ENCODE measurements around the gene ZNF362. TPM values are rescaled to one million over a fixed set of nuclear protein-coding genes. Genes with fewer than 3 reads are reported as not detected.

ZNF362 gene
- total and polyA plus RNA-seq, 2 of the 13 experiments (the other 11 are each of a cell fraction or from before 2014, with no cell fraction given) = 8.3 to 14.2 TPM

DNA sequence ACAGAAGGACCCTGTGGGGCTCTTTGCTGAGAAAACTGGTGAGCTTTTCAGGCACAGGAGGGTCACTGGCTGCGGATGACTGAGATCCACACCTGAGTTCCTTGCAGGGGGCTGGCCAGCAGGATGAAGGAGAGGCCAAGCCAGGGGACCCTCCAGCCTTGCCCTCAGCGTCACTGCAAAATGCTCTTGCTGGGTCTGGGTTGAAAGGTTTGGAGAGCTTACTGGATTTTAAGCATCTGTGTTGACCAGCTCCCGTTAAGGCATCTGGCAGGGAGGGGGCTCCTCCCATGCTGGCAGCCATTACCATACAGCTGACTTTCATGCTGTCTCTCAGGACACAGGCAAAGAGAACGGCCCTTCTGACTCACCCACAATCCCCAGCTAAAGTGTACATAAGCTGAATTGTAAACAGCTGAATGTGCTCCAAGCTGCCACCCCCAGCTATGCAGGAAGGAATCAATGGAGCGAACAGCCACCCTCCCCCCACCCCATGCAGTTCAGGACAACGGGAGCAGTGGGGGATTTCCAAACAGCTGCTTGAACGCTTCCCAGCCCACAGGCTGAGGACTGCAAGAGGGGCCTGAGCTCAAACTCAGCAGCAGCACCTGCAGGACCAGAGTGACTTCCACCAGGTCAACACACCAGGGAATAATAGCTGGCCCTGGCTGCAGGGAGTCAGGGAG is 85.9 kb downstream of the ZNF362 start (continued):
- TF ChIP-seq, protein P1, sequence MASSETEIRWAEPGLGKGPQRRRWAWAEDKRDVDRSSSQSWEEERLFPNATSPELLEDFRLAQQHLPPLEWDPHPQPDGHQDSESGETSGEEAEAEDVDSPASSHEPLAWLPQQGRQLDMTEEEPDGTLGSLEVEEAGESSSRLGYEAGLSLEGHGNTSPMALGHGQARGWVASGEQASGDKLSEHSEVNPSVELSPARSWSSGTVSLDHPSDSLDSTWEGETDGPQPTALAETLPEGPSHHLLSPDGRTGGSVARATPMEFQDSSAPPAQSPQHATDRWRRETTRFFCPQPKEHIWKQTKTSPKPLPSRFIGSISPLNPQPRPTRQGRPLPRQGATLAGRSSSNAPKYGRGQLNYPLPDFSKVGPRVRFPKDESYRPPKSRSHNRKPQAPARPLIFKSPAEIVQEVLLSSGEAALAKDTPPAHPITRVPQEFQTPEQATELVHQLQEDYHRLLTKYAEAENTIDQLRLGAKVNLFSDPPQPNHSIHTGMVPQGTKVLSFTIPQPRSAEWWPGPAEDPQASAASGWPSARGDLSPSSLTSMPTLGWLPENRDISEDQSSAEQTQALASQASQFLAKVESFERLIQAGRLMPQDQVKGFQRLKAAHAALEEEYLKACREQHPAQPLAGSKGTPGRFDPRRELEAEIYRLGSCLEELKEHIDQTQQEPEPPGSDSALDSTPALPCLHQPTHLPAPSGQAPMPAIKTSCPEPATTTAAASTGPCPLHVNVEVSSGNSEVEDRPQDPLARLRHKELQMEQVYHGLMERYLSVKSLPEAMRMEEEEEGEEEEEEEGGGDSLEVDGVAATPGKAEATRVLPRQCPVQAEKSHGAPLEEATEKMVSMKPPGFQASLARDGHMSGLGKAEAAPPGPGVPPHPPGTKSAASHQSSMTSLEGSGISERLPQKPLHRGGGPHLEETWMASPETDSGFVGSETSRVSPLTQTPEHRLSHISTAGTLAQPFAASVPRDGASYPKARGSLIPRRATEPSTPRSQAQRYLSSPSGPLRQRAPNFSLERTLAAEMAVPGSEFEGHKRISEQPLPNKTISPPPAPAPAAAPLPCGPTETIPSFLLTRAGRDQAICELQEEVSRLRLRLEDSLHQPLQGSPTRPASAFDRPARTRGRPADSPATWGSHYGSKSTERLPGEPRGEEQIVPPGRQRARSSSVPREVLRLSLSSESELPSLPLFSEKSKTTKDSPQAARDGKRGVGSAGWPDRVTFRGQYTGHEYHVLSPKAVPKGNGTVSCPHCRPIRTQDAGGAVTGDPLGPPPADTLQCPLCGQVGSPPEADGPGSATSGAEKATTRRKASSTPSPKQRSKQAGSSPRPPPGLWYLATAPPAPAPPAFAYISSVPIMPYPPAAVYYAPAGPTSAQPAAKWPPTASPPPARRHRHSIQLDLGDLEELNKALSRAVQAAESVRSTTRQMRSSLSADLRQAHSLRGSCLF (CRISPR knock-in tag; IDR thresholded peaks at IDR 0.05; ENCODE audit: borderline replicate concordance) = no peak
- TF ChIP-seq EZH2 (conservative IDR thresholded peaks at IDR 0.05; ENCODE audit: low read depth, low read length) = no peak
- TF ChIP-seq NR2F6 (IDR thresholded peaks at IDR 0.05) = peak; percentile 79
- TF ChIP-seq NR2F6 (CRISPR knock-in tag; IDR thresholded peaks at IDR 0.05) = peak; percentile 85
- peak; percentile 71 for TF ChIP-seq TBL1XR1 (IDR thresholded peaks at IDR 0.05; ENCODE audit: borderline replicate concordance, low read length, partially characterized antibody)
- TF ChIP-seq AGO1 (IDR thresholded peaks at IDR 0.05; ENCODE audit: low read depth, low read length, poor library complexity, severe bottlenecking) = no peak
- TF ChIP-seq DMAP1 (CRISPR knock-in tag; IDR thresholded peaks at IDR 0.05) = peak; percentile 80; the same call in 1 of the 2 replicates
- TF ChIP-seq, protein P2, sequence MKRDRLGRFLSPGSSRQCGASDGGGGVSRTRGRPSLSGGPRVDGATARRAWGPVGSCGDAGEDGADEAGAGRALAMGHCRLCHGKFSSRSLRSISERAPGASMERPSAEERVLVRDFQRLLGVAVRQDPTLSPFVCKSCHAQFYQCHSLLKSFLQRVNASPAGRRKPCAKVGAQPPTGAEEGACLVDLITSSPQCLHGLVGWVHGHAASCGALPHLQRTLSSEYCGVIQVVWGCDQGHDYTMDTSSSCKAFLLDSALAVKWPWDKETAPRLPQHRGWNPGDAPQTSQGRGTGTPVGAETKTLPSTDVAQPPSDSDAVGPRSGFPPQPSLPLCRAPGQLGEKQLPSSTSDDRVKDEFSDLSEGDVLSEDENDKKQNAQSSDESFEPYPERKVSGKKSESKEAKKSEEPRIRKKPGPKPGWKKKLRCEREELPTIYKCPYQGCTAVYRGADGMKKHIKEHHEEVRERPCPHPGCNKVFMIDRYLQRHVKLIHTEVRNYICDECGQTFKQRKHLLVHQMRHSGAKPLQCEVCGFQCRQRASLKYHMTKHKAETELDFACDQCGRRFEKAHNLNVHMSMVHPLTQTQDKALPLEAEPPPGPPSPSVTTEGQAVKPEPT (CRISPR knock-in tag; IDR thresholded peaks at IDR 0.05; ENCODE audit: low read depth) = peak; percentile 71; the same call in 1 of the 2 replicates
- no peak for TF ChIP-seq HNRNPH1 (optimal IDR thresholded peaks at IDR 0.05; ENCODE audit: low read depth, low read length)
- TF ChIP-seq ZNF205 (CRISPR knock-in tag; IDR thresholded peaks at IDR 0.05) = peak; percentile 62
- no peak for TF ChIP-seq FLYWCH1 (CRISPR knock-in tag; IDR thresholded peaks at IDR 0.05)
- no peak for TF ChIP-seq ZNF382 (CRISPR knock-in tag; IDR thresholded peaks at IDR 0.05; ENCODE audit: borderline replicate concordance)
- TF ChIP-seq SOX5 (CRISPR knock-in tag; IDR thresholded peaks at IDR 0.05; ENCODE audit: borderline replicate concordance) = peak; percentile 93
- no peak for TF ChIP-seq ZSCAN30 (CRISPR knock-in tag; IDR thresholded peaks at IDR 0.05)
- TF ChIP-seq ZNF564 (CRISPR knock-in tag; IDR thresholded peaks at IDR 0.05) = no peak; the same call in 1 of the 2 replicates
- no peak for TF ChIP-seq ZNF879 (CRISPR knock-in tag; IDR thresholded peaks at IDR 0.05)
- no peak for TF ChIP-seq MZF1 (CRISPR knock-in tag; IDR thresholded peaks at IDR 0.05; ENCODE audit: borderline replicate concordance)
- 0 out of 2 replicates have a peak, but pooled peaks have one; percentile 45 for TF ChIP-seq ZNF235 (CRISPR knock-in tag; IDR thresholded peaks at IDR 0.05; ENCODE audit: borderline replicate concordance)
- 0 out of 2 replicates have a peak, but pooled peaks have one; percentile 50 for TF ChIP-seq BRCA1 (CRISPR knock-in tag; IDR thresholded peaks at IDR 0.05)
- TF ChIP-seq ZNF501 (CRISPR knock-in tag; IDR thresholded peaks at IDR 0.05) = peak; percentile 92
- TF ChIP-seq SRSF4 (IDR thresholded peaks at IDR 0.05; ENCODE audit: low read depth, low read length, poor library complexity, severe bottlenecking) = no peak
- no peak for TF ChIP-seq TEAD2 (CRISPR knock-in tag; IDR thresholded peaks at IDR 0.05)
- TF ChIP-seq, protein P3, sequence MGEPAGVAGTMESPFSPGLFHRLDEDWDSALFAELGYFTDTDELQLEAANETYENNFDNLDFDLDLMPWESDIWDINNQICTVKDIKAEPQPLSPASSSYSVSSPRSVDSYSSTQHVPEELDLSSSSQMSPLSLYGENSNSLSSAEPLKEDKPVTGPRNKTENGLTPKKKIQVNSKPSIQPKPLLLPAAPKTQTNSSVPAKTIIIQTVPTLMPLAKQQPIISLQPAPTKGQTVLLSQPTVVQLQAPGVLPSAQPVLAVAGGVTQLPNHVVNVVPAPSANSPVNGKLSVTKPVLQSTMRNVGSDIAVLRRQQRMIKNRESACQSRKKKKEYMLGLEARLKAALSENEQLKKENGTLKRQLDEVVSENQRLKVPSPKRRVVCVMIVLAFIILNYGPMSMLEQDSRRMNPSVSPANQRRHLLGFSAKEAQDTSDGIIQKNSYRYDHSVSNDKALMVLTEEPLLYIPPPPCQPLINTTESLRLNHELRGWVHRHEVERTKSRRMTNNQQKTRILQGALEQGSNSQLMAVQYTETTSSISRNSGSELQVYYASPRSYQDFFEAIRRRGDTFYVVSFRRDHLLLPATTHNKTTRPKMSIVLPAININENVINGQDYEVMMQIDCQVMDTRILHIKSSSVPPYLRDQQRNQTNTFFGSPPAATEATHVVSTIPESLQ (CRISPR knock-in tag; conservative IDR thresholded peaks at IDR 0.05) = no peak

Measured in HepG2 (cell line).